ENCODE data around the gene RFFL.
"Not testable (repeated sequence)": the region's sequence is repeated elsewhere in the genome, so short reads cannot be mapped to it uniquely, and the experiment has no call there.

The RFFL gene

DNA sequence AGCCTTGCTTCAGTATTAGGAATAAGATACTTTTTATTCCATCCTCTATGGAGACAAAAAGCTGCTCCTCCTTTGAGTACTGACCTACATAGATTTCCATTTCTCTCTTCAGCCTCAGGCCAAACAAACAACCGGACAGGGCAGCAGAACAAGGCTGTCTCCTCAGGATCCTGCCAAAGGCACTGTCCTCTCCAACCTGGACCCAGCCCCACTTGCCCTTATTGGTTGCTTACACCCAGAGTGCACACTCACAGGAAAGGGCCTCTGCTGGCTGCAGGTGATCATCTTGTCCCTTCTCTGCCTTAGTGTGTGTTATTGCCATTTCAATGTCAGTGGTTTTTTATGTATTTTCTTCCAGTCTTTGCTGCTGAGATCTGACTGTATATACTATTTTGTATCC, 56.5 kb downstream of the RFFL start:
- no peak for DNase-seq (ENCODE audit: low read depth, low spot score)

DNA sequence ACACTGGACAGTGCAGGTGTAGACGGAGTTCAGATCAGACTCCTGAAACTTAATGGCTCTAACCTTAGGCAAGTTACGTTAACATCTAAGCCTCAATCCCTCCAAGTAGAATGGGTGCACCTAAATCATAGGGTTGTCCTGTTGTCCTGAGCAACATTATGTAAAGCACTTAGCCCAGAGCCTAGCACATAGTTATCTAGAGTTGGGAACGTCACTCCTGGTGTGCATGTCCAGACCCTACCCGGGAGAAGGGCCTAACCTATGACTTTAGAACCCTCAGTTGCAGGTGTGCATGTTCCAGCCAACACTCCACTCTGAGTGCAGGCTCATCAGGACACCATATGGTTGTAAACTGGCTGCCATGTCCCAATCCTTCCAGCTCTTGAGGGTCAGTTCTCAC, 57.2 kb downstream of the RFFL start:
- no peak for DNase-seq (ENCODE audit: low read depth, low spot score)

DNA sequence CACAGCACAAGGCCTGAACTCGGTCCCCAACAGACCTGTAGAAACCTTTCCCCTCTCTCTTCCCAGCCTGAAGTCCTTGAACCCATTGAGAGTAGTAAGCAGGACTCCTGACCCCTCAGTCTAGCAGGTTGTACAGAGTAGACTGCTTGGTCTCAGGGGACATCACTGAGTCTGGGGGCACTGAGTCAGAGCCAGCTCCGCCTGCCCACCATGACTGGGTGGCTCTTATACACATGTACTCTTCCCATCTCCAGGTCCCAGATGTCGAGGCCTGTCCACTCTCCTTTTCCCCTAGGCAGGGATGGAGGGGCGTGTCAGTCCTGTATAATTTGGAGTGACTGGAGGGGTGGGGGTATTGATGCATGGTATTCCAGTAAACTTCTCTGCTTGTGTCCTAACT, 59.7 kb downstream of the RFFL start:
- DNase-seq (ENCODE audit: low read depth, low spot score), result no peak

DNA sequence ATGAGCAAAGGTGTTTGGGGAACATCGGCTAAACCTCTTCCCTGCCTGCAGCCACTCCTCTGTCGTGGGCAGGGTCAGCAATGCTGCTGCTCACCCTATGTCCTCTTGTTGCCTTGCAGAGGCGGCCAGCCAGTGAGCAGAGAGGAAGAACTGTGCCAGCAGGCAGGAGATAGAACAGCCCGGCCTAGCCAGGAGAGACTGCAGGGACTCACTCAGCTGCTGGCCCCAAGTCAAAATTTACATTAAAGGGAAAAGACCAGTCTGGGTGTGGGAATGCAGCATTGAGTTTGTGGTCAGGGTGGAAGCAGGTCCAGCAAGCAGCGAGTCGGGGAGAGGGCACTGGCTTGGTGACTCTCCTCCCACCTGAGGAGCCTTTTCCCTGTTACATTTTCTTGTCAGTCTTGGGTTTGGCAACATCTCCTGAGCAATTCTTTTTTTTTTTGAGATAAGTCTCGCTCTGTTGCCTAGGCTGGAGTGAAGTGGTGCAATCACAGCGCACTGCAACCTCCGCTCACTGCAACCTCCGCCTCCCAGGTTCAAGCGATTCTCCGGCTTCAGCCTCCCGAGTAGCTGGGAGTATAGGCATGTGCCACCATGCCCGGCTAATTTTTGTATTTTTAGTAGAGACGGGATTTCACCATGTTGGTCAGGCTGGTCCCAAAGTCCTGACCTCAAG, 60.5 kb downstream of the RFFL start:
- DNase-seq (ENCODE audit: low read depth, low spot score), result no peak

DNA sequence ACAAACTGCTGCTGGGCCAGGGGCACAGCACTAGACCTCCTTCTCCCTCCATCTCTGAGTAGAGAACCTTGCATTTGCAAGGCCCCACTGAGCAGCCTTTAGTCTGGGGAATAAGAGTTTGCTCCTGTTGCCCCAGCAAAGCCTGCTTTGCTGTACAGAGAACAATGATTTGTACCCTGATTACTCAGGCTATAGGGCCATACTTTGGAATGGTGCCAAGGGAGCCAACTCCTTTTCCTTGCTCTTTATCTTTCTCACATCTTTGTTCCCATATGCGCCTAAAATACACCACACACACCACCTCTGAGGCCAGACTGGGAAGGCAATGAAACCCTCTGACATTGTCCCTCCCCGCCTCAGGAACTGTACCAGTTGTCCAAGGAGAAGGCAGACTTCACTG, 62.0 kb downstream of the RFFL start:
- no peak for DNase-seq (ENCODE audit: low read depth, low spot score)

DNA sequence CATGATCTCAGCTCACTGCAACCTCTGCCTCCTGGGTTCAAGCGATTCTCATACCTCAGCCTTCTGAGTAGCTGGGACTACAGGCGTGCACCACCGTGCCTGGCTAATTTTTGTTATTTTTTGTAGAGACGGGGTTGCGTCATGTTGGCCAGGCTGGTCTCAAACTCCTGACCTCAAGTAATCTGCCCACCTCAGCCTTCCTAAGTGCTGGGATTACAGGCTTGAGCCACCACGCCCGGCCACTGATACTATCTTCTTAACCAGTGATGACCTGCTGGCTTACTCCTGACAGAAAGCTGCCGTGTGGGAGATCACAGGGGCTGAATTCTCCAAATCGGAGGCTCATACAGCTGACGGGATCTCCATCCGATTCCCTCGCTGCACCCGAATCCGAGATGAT, 62.5 kb downstream of the RFFL start:
- DNase-seq (ENCODE audit: low read depth, low spot score), result not testable (repeated sequence)

DNA sequence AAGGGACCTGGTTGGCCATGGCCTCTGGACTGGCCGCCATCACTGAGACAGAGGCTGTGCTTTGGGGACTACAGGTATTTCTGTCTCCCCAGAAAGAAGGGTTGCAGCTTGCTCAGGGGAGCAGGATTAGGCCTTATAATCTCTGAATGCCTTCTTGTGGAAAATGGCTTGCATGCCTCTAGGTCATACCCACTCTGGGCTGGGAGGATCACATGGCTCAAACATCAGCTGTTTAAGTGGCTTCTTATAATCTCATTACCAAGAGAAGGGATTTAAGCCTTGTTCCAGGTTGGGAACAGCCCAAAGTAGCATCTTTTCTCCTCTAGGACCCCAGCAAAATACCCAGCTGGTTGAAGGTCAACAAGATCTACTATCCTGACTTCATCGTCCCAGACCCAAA, 64.1 kb downstream of the RFFL start:
- no peak for DNase-seq (ENCODE audit: low read depth, low spot score)

DNA sequence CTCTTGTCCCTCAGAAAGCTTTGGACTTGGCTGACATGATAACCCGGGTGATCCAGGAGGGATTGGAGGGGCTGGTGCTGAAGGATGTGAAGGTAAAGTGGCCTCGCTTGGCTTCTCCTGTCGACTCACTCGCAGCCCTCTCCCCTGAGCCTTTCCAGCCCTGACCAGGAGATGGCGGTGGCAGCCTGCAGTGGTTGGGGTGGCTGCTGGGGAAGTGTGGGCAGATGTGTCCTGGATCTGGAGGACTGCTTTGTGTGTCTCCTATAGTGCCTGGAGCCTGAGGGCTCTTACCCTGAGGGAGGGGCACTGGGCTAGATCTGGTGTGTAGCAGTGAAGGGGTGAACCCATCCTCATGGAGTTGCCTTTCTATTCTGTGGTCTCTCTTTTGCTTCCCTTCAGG, 65.3 kb downstream of the RFFL start:
- peak; percentile 57 for DNase-seq (ENCODE audit: low read depth, low spot score)

DNA sequence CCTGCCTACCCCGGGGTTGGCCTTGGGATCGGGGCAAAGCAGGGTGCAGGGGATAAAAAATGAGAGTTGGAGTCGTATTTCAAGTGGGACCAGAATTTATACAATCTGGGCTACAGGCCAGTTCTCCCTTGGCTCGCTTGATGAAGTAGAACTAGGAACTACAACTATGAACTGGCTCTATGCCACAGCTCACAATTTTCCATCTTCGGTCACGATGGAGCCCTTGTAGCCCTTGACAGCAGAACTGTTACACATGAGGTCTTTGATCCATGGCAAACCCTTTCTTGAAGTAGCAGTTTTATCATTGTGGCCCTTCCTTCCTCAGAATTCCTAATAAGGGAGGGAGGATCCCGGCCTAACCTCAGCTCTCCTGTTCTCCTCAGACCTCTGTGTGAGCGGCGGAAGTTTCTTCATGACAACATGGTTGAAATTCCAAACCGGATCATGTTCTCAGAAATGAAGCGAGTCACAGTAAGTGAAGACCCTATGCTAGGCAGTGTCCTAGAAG, 66.1 kb downstream of the RFFL start:
- DNase-seq (ENCODE audit: low read depth, low spot score), result no peak

DNA sequence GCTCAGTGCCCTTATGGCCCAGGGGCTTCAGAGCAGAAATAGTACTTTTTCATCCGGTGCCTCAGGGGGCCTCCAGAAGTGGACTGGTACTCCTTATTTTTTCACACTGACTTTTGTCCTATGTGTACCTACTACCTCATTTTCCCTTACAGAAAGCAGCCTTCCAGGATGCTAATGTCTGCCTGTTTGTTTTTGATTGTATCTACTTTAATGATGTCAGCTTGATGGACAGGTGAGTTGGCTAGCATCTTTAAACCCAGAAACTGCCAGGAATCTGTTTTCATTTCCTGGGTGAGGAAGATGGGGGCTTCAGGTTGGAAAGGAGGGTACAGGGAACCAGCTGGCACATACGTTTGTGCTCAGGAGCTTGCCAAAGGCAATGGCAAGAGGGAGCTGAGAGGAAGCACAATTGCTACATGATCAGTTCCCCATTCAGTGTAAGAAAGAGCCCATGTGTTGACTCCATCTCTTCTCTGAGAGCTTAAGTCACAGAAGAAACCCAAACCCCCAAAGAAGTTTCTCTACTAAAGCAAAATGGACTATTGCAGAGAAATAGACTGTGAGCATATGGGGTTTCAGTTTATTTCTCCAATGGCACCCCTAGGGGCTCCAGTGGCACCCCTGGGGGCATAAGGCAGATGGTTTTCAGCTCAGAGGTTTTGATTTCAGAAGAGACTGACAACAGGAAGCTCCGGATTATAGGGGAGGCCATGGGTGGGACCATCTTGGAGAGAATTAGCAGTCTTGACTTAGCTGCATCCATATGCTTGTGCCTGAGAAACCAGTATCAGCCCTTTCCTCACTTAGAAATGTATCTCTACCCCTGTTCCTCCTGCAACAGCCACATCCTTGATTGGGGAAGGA, 66.9 kb downstream of the RFFL start:
- DNase-seq (ENCODE audit: low read depth, low spot score), result no peak

DNA sequence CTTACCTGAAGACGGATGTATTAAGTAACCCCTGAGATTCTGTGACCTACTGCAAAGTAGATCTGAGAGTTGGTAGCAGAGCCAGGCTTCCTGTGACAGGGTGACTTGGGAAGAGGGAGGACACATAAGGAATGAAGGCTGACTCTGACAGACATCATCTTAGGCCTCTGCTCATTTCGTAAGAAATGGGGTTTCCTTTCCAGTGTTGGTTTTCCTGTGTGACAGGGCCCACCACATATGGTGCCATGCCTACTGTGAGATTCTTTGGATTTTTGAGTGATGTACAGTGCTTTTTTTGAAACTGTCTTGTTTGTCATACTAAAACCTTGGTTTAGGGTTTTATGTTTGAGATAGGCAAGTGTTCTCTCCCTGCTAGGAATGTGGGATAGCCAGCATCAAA, 70.5 kb downstream of the RFFL start:
- DNase-seq (ENCODE audit: low read depth, low spot score), result no peak

DNA sequence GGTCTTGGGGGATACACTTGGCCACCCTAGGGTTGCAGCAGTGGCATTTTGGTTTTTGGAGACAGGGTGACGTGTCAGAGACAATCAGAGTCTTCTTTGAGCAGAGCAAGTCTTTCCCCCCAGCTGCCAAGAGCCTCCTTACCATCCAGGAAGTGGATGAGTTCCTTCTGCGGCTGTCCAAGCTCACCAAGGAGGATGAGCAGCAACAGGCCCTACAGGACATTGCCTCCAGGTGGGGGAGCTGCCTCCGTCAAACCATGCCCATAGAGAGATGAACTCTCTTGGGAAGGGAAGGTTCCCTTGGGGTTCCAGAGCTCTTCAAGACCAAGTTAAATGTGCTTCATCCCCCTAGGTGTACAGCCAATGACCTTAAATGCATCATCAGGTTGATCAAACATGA, 71.9 kb downstream of the RFFL start:
- DNase-seq (ENCODE audit: low read depth, low spot score), result no peak

DNA sequence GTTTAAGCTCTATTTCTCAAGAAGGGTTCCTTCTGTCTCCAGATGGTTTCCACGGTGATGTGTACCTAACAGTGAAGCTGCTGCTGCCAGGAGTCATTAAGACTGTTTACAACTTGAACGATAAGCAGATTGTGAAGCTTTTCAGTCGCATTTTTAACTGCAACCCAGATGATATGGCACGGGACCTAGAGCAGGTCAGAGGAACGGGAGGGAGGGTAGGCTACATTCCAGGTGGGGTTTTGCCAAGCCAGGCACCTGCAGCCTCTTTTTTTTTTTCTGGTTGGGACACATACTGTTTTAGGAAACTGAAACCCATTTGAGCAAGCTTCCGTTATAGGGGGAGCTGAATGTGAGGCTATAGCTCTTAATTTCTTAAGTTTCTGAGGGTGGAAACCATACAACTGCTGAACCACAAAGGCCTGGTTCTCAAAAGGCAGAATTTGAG, 72.6 kb downstream of the RFFL start:
- no peak for DNase-seq (ENCODE audit: low read depth, low spot score)

DNA sequence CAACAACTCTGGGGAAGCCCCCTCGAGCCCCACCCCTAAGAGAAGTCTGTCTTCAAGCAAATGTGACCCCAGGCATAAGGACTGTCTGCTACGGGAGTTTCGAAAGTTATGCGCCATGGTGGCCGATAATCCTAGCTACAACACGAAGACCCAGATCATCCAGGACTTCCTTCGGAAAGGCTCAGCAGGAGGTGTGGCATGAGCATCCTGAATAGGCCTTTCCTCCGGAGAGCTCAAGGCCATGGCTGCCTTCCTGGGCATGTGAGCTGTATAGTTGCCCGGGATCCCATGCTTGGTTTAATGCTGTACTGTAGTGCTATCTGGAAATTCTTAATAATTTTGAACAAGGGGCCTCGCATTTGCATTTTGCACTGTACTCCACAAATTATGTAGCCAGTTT, 74.0 kb downstream of the RFFL start:
- no peak for DNase-seq (ENCODE audit: low read depth, low spot score)

DNA sequence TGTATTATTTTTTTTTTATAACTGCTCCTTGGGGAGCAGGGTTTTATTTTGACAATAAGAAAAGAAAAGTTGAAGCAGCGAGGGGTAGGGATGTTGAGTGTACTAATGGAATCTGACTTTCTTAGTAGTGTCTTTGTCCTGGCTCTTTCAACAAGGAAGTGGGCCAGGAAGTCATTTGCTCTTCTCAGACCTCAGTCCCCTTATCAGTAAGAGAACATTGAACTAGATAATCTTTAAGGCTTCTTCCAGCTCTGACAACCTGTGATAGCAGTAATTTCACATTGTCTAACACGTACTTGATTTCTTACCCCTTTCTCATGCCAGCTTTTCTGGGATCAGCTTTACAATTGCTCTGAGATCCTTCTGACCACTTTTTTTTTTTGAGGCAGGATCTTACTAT, 74.9 kb downstream of the RFFL start:
- DNase-seq (ENCODE audit: low read depth, low spot score), result no peak

DNA sequence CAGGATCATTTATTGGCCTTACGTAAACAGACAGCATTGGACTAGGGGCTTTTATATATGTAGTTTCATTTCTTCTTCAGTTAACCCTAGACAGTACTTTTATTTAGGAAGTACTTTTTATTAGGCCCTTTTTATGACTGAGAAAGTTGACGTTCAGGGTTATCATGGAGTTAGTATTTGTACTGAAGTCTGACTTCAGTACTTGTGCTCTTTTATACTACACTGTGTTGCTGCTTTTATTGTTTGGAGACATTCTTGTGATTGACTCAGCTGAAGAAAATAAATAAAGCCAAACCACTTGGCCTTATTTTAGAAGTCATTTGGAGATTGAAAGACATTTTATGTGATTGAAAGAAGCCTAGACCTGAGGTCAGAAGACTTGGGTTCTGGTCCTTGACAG, 76.3 kb downstream of the RFFL start:
- no peak for DNase-seq (ENCODE audit: low read depth, low spot score)

DNA sequence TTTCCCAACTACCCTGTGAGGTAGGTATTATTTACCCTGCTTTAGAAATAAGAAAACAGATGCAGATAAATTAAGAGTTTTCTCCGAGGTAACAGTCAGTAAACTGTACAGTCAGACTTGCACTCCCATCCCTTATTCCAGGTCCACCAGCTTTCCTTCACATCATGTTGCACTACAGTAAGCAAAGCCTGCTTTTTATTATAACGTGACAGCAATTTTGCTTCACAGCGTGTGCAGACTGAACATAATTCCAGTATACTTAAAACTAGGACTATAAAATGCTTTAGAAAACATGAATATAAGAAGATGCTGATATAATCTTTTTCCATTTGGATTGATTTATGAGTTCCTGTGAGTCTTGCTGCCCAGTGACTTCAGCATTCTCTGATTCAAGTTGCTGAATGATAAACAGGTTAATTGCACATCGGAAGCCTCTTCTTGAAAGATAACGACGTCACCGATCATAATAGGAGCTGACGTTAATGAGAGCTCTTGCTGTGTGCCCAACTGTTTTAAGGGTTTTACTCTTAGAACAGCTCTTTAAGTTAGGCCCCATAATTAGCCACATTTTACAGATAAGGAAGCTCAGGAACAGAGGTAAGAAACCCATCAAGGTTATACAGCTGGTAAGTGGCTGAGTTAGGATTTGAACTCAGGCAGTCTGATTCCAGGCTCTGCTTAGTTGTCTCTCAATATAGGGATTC, 81.8 kb downstream of the RFFL start:
- no peak for DNase-seq (ENCODE audit: low read depth, low spot score)

DNA sequence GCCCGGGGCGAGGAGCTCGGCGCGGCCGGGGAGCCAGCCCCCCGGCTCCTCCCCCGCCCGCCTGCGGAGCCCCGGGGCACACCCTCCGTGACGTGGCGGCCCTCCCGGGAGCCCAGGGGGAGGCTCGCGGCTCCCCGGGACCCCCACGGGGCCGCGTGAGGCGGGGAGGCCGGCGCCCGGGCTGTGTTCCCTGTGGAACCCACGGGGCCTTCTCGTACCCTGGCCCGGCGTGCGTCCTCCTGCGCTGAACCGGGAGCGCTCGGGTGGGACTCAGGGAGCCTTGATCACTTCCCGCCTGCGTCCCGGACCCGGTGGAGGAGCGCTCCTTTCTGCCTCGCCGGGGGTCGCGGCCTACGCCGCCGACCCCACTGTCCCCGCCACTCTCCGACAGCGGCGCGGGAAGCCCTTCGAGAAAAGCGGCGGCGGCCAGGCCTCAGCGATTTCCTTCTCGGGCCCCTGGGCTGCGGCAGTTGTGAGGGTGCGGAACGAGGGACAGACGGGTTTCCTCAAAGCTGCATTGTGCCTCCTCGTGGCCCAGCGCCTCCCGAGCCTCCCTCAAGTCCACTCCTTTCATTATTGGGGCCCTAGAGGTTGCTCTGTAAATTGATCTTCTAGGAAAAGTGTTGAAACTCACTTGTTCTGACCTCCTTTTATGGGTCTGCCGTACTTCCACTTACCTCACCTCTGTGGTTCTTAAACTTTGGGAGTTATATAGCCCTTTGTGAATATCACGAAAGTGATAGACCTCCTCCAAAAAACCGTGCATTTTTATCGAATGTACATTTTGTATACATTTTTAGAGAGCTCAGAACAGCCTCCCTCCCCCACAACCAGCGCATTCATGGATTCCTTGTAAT, 82.6 kb downstream of the RFFL start:
- peak; percentile 49 for DNase-seq (ENCODE audit: low read depth, low spot score)

DNA sequence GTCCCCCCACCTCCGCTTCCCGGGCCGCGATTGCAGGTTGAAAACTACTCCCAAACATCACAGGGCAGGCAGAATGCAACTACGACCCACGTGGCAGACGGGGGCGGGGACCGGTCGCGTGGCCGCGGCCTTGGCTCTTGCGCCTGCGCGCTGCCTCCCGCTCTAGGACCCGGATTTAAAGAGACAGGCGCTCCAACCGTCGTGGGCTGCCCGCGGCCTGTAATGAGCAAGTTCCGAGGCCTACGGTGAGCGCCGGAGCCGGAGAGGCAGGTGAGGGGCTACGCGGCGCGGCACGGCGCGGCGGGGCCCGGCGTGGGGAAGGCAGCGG, 83.2 kb downstream of the RFFL start, which contains the start of gene LIG3:
Gene LIG3 (plus strand): TSS at position 160 of the 328 bp plus-strand sequence. CDS start 2,494 bp downstream, outside the sequence.
- DNase-seq (ENCODE audit: low read depth, low spot score), result peak; percentile 84

DNA sequence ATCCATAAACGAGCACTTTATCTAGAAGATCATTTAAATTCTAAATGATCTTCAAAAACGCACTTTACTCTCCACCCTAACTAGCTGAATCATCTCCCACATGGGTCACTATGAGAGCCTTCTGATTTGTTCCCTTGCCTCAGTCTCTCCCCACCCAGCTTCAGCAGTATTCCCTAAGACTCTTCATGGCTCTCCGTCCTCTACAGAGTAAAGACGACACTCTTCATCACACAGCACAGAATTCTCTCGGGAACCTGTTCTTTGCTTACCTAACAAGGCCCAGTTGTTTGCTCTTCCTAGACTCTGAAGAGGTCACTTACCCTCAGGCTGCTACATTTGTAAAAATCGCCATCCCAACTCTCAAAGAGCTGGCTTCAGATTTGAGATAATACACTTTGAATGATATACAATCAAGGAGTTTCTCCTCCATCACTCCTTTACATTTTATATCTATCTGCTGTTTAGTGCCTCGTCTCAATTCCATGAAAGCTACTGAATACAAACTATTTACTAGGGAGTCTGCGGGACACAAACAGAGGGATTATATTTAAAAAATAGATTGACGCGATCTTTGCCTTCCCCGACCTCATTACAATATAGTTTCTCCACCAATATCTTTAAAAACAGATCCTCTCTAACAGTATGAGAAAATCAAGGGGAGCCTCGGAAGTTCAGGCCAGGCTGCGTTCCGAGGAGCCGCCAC, 83.7 kb downstream of the RFFL start:
- DNase-seq (ENCODE audit: low read depth, low spot score), result no peak

DNA sequence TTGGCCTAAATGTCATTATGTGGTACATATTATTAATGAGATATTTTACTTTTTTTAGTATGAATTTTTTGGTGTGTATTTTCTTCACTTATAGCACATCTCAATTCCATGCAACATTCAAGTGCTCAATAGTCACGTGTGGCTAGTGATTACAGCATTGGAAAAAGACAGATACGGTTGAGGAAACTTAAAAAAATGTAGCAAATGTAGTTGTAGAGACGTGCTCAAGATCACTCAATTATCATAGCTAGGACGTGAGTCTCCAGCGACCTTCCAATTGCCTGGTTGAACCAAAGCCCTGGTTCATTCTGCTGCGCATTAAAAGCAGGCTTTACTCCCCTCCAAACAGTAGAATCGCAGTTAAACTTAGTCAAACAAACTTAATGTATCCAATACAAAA, 84.4 kb downstream of the RFFL start:
- DNase-seq (ENCODE audit: low read depth, low spot score), result no peak

All from activated CD4-positive, CD25-positive, alpha-beta regulatory T cell treated with anti-CD3 and anti-CD28 coated beads, Interleukin-2, amount 50 U/mL, for 16 hours (primary cell).